GM19099 (cell line): ENCODE results near the gene IRF2.

Experiments
- POLR2A ChIP-seq: IDR thresholded peaks from 3 replicates; pipeline ENCODE4 v1.6.1; 2011; ENCODE audit warnings: low read depth; ENCODE audit not compliant: insufficient read length; ENCODE audit errors: extremely low read depth

IRF2 gene

GRCh38 chr4:184369871-184370270 lies 104.5 kb downstream of the IRF2 start:
- TF ChIP-seq POLR2A, result no peak

GRCh38 chr4:184368731-184369130 lies 105.6 kb downstream of the IRF2 start:
- no peak for TF ChIP-seq POLR2A

GRCh38 chr4:184368290-184368689 lies 106.1 kb downstream of the IRF2 start:
- no peak for TF ChIP-seq POLR2A

GRCh38 chr4:184364100-184364921 lies 110.0 kb downstream of the IRF2 start:
- no peak for TF ChIP-seq POLR2A

GRCh38 chr4:184363258-184363657 lies 111.1 kb downstream of the IRF2 start:
- no peak for TF ChIP-seq POLR2A

- no peak for TF ChIP-seq POLR2A
Observed at GRCh38 chr4:184362396-184362795, 112.0 kb downstream of the IRF2 start.

GRCh38 chr4:184361443-184361842 lies 112.9 kb downstream of the IRF2 start:
- TF ChIP-seq POLR2A, result no peak

- no peak for TF ChIP-seq POLR2A
Observed at GRCh38 chr4:184359888-184360287, 114.5 kb downstream of the IRF2 start.

- TF ChIP-seq POLR2A, result no peak
Observed at GRCh38 chr4:184358521-184359232, 115.7 kb downstream of the IRF2 start.

GRCh38 chr4:184357772-184358171 lies 116.6 kb downstream of the IRF2 start:
- no peak for TF ChIP-seq POLR2A

GRCh38 chr4:184357165-184357564 lies 117.2 kb downstream of the IRF2 start:
- no peak for TF ChIP-seq POLR2A

- TF ChIP-seq POLR2A, result no peak
Observed at GRCh38 chr4:184356366-184356765, 118.0 kb downstream of the IRF2 start.

GRCh38 chr4:184355857-184356256 lies 118.5 kb downstream of the IRF2 start:
- no peak for TF ChIP-seq POLR2A

GRCh38 chr4:184355111-184355604 lies 119.2 kb downstream of the IRF2 start:
- TF ChIP-seq POLR2A, result no peak

GRCh38 chr4:184352891-184353290 lies 121.5 kb downstream of the IRF2 start:
- no peak for TF ChIP-seq POLR2A
